LNCAP (cell line): ENCODE results near the gene C1orf232.

Experiments used
- CTCF ChIP-seq: fragments of 450-650 bp; IDR thresholded peaks from 2 replicates; pipeline ENCODE4 v1.5.1; 2017; ENCODE audit warnings: mild to moderate bottlenecking

C1orf232 gene

GRCh38 chr1:26197813-26198212 is 29.1 kb upstream of the C1orf232 start:
- TF ChIP-seq CTCF: no peak

GRCh38 chr1:26197301-26197700 is 28.5 kb upstream of the C1orf232 start:
- TF ChIP-seq CTCF: no peak

DNA sequence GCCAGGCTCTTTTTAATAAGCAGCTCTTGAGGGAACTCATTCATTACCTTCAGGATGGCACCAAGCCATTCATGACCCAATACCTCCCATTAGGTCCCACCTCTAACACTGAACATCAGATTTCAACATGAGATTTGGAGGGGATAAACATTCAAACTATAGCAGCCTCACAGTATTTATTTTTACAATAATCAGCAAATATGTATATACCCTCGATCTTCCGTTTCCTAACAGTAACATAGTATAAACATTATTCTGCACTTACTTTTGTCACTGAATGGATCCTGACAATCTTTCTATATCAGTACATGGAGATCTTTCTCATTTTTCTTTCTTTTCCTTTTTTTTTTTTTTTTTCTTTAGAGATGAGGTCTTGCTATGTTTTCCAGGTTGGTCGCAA is 27.0 kb upstream of the C1orf232 start:
- no peak for TF ChIP-seq CTCF

DNA sequence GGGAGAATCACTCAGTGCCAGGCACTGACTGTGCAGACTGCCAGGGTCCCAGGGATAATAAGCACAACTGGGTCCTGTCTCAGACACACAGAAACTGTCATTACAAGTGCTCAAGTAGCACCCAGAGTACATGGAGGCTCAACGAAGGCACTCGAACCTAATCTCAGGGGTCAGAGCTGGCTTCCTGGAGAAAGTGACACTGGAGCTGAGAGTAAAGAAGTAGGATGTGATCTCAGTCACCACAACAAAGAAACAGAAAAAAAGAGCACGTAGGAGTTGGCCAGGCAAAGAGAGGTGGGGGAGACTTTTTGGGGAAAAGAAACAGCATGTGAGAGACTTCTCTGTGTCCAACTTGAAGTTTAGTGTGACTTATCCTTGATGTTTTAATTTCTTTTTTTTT is 23.0 kb upstream of the C1orf232 start:
- no peak for TF ChIP-seq CTCF

- no peak for TF ChIP-seq CTCF
Observed at GRCh38 chr1:26190373-26190987, 21.7 kb upstream of the C1orf232 start, which contains the start of gene CATSPER4. TSS of gene CATSPER4 (plus strand) at chr1:26190602. CDS start at chr1:26190628, 26 bp downstream.

DNA sequence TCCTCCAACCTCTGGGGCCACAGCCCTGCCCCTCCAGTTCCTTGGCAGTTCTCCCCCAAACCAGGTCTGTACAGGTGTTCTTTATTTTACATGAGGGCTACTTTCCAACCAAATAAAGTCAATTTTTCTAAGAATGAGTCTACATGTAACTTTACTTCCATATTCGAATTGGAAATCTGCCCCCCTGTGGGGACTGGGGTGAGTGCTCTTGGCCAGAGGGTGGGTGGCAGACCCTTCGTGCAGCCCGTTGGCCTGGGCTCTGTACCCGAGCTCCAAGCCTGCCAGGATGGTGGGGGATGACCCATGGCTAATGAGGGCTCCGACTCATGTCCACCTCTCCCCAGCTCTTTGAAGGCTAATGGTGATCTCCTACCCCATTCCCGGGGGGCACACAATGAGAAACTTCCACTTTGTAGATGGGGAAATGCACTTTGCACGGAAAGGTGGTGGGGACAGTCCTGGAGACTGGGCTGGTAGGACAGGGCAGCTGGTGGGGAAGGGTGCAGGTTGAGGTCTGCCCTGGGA is 21.1 kb upstream of the C1orf232 start:
- no peak for TF ChIP-seq CTCF

- no peak for TF ChIP-seq CTCF
Observed at GRCh38 chr1:26189331-26189730, 20.6 kb upstream of the C1orf232 start.

DNA sequence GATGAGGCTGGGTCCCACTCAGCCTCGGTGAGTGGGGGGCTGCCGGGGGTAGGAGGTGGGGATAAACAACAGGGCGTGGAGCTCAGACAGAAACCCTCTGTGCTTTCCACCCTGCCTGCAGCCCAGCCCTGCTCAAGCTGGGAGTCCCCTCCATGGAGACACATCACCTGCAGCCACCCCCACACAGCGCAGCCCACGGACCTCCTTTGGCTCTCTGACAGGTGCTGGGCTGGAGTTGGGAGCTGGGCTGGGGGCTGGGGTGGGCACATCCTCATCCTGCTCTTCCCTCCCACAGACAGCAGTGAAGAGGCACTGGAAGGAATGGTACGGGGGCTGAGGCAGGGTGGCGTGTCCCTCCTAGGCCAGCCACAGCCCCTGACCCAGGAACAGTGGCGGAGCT is 19.7 kb upstream of the C1orf232 start:
- no peak for TF ChIP-seq CTCF
